GM11168 (cell line): Measurements from ENCODE around the gene CYTH2.

Experiments used
- in situ Hi-C: fragments of 300-500 bp; cut with MboI; formaldehyde crosslinking; loops from one replicate; pipeline ENCODE4 v1.12.0; 2022; ENCODE audit warnings: low sequenced_read_pairs; ENCODE audit not compliant: unreplicated experiment

The CYTH2 gene

GRCh38 chr19:48469289-48469881 is at the start of gene CYTH2:
CYTH2 (plus strand) TSS chr19:48469369; CDS start chr19:48469508, 139 bp downstream.
- in situ Hi-C loops: no loop called here

- in situ Hi-C loops: no loop called here
These were observed 47.6 kb upstream of the CYTH2 start for GRCh38 chr19:48421548-48421947.

- in situ Hi-C loops: no loop called here
These were observed 44.4 kb upstream of the CYTH2 start for GRCh38 chr19:48424694-48425219.

- in situ Hi-C loops: no loop called here
These were observed 40.5 kb upstream of the CYTH2 start for GRCh38 chr19:48428670-48429069.

GRCh38 chr19:48433337-48433736 is 35.8 kb upstream of the CYTH2 start:
- in situ Hi-C loops: no loop called here

GRCh38 chr19:48436586-48436985 is 32.6 kb upstream of the CYTH2 start:
- in situ Hi-C loops: no loop called here

- in situ Hi-C loops: no loop called here
These were observed 27.7 kb upstream of the CYTH2 start for GRCh38 chr19:48441360-48442050.

GRCh38 chr19:48442116-48443035 is 26.8 kb upstream of the CYTH2 start:
- in situ Hi-C loops: no loop called here

- in situ Hi-C loops: no loop called here
These were observed 25.9 kb upstream of the CYTH2 start for GRCh38 chr19:48443256-48443655.

GRCh38 chr19:48443731-48444128 is 25.4 kb upstream of the CYTH2 start:
- in situ Hi-C loops: no loop called here

- in situ Hi-C loops: no loop called here
These were observed 24.8 kb upstream of the CYTH2 start for GRCh38 chr19:48444129-48444935.

GRCh38 chr19:48444936-48445200 is 24.3 kb upstream of the CYTH2 start:
- in situ Hi-C loops: no loop called here

GRCh38 chr19:48445256-48445605 is 23.9 kb upstream of the CYTH2 start:
- in situ Hi-C loops: no loop called here

- in situ Hi-C loops: no loop called here
These were observed 23.3 kb upstream of the CYTH2 start, which contains the start of gene GRWD1 for GRCh38 chr19:48445606-48446481. GRWD1 (plus strand) TSS chr19:48445983; CDS start chr19:48446006, 23 bp downstream.

GRCh38 chr19:48446579-48446978 is 22.6 kb upstream of the CYTH2 start:
- in situ Hi-C loops: no loop called here

- in situ Hi-C loops: no loop called here
These were observed 20.6 kb upstream of the CYTH2 start for GRCh38 chr19:48448563-48448962.

- in situ Hi-C loops: no loop called here
These were observed 18.7 kb upstream of the CYTH2 start for GRCh38 chr19:48450441-48450840.

- in situ Hi-C loops: no loop called here
These were observed 18.3 kb upstream of the CYTH2 start for GRCh38 chr19:48450863-48451262.

GRCh38 chr19:48451624-48452023 is 17.5 kb upstream of the CYTH2 start:
- in situ Hi-C loops: no loop called here
